Activated naive CD4-positive, alpha-beta T cell treated with anti-CD3 and anti-CD28 coated beads, Interleukin-2, amount 50 U/mL, for 24 hours (primary cell): Measurements from ENCODE around the gene SRC.

Source experiments
- H3K27ac Mint-ChIP-seq: one replicate; pipeline ENCODE4 v1.8.0; 2021; ENCODE audit warnings: mild to moderate bottlenecking, mixed read lengths
- H3K27me3 Mint-ChIP-seq: one replicate; pipeline ENCODE4 v1.8.0; 2021; ENCODE audit warnings: mixed read lengths
- H3K36me3 Mint-ChIP-seq: one replicate; pipeline ENCODE4 v1.8.0; 2021; ENCODE audit warnings: mixed read lengths
- H3K4me1 Mint-ChIP-seq: one replicate; pipeline ENCODE4 v1.8.0; 2021; ENCODE audit warnings: mixed read lengths
- H3K4me3 Mint-ChIP-seq: one replicate; pipeline ENCODE4 v1.8.0; 2021; ENCODE audit warnings: mild to moderate bottlenecking, mixed read lengths
- H3K9me3 Mint-ChIP-seq: one replicate; pipeline ENCODE4 v1.8.0; 2021; ENCODE audit warnings: mixed read lengths

The SRC gene

GRCh38 chr20:37386505-37387251 is 40.7 kb downstream of the SRC start:
- no peaks in the 10 kb centered on the region for H3K36me3 Mint-ChIP-seq
- H3K4me1 Mint-ChIP-seq, result peaks cover 6% of the 10 kb centered on the region
- no peak overlapping the region for H3K27ac Mint-ChIP-seq
- no peak overlapping the region for H3K4me3 Mint-ChIP-seq
- H3K27me3 Mint-ChIP-seq, result no peaks in the 10 kb centered on the region
- no peaks in the 10 kb centered on the region for H3K9me3 Mint-ChIP-seq

- Mint-ChIP-seq H3K4me3 (no peak overlapping the region), H3K36me3 (no peaks in the 10 kb centered on the region), H3K9me3 (no peaks in the 10 kb centered on the region), H3K27me3 (no peaks in the 10 kb centered on the region), H3K27ac (no peak overlapping the region), H3K4me1 (peaks cover 6% of the 10 kb centered on the region)
Observed at GRCh38 chr20:37387519-37388269, 41.8 kb downstream of the SRC start.

GRCh38 chr20:37388831-37389230 is 42.9 kb downstream of the SRC start:
- Mint-ChIP-seq H3K27me3 (no peaks in the 10 kb centered on the region), H3K27ac (no peak overlapping the region), H3K4me1 (peaks cover 6% of the 10 kb centered on the region), H3K36me3 (no peaks in the 10 kb centered on the region), H3K9me3 (no peaks in the 10 kb centered on the region), H3K4me3 (no peak overlapping the region)

GRCh38 chr20:37389241-37389747 is 43.4 kb downstream of the SRC start:
- no peaks in the 10 kb centered on the region for H3K9me3 Mint-ChIP-seq

GRCh38 chr20:37389844-37390275 is 43.9 kb downstream of the SRC start:
- peaks cover 3% of the 10 kb centered on the region for H3K4me1 Mint-ChIP-seq
- H3K27ac Mint-ChIP-seq, result no peak overlapping the region
- H3K27me3 Mint-ChIP-seq, result no peaks in the 10 kb centered on the region
- H3K9me3 Mint-ChIP-seq, result no peaks in the 10 kb centered on the region
- no peak overlapping the region for H3K4me3 Mint-ChIP-seq
- no peaks in the 10 kb centered on the region for H3K36me3 Mint-ChIP-seq

More at GRCh38 chr20:37389241-37389747, 43.4 kb downstream of the SRC start:
- H3K27ac Mint-ChIP-seq, result no peak overlapping the region
- H3K27me3 Mint-ChIP-seq, result no peaks in the 10 kb centered on the region
- H3K4me1 Mint-ChIP-seq, result peaks cover 6% of the 10 kb centered on the region
- H3K4me3 Mint-ChIP-seq, result no peak overlapping the region
- no peaks in the 10 kb centered on the region for H3K36me3 Mint-ChIP-seq

- Mint-ChIP-seq H3K4me1 (no peaks in the 10 kb centered on the region), H3K27ac (no peak overlapping the region), H3K36me3 (no peaks in the 10 kb centered on the region), H3K4me3 (no peak overlapping the region), H3K27me3 (no peaks in the 10 kb centered on the region), H3K9me3 (no peaks in the 10 kb centered on the region)
Observed at GRCh38 chr20:37390503-37390890, 44.6 kb downstream of the SRC start.

GRCh38 chr20:37390891-37391525 is 45.1 kb downstream of the SRC start:
- H3K36me3 Mint-ChIP-seq, result no peaks in the 10 kb centered on the region
- no peak overlapping the region for H3K27ac Mint-ChIP-seq
- no peaks in the 10 kb centered on the region for H3K9me3 Mint-ChIP-seq
- H3K4me3 Mint-ChIP-seq, result no peak overlapping the region
- H3K4me1 Mint-ChIP-seq, result no peaks in the 10 kb centered on the region
- no peaks in the 10 kb centered on the region for H3K27me3 Mint-ChIP-seq

GRCh38 chr20:37392441-37393195 is 46.7 kb downstream of the SRC start:
- Mint-ChIP-seq H3K4me1 (no peaks in the 10 kb centered on the region), H3K27ac (no peak overlapping the region), H3K9me3 (no peaks in the 10 kb centered on the region), H3K4me3 (no peak overlapping the region), H3K27me3 (no peaks in the 10 kb centered on the region), H3K36me3 (no peaks in the 10 kb centered on the region)

- Mint-ChIP-seq H3K36me3 (no peaks in the 10 kb centered on the region), H3K27ac (no peak overlapping the region), H3K4me1 (no peaks in the 10 kb centered on the region), H3K9me3 (no peaks in the 10 kb centered on the region), H3K4me3 (no peak overlapping the region), H3K27me3 (no peaks in the 10 kb centered on the region)
Observed at GRCh38 chr20:37393196-37393862, 47.4 kb downstream of the SRC start.

- no peaks in the 10 kb centered on the region for H3K36me3 Mint-ChIP-seq
- H3K9me3 Mint-ChIP-seq, result no peaks in the 10 kb centered on the region
- no peak overlapping the region for H3K4me3 Mint-ChIP-seq
- no peaks in the 10 kb centered on the region for H3K27me3 Mint-ChIP-seq
- H3K27ac Mint-ChIP-seq, result no peak overlapping the region
- no peaks in the 10 kb centered on the region for H3K4me1 Mint-ChIP-seq
Observed at GRCh38 chr20:37393863-37394542, 48.1 kb downstream of the SRC start.

GRCh38 chr20:37394543-37395409 is 48.8 kb downstream of the SRC start:
- no peak overlapping the region for H3K27ac Mint-ChIP-seq
- no peaks in the 10 kb centered on the region for H3K4me1 Mint-ChIP-seq
- no peak overlapping the region for H3K4me3 Mint-ChIP-seq
- no peaks in the 10 kb centered on the region for H3K27me3 Mint-ChIP-seq
- H3K9me3 Mint-ChIP-seq, result no peaks in the 10 kb centered on the region
- no peaks in the 10 kb centered on the region for H3K36me3 Mint-ChIP-seq

GRCh38 chr20:37395410-37395797 is 49.5 kb downstream of the SRC start:
- H3K27ac Mint-ChIP-seq, result no peak overlapping the region
- no peaks in the 10 kb centered on the region for H3K4me1 Mint-ChIP-seq
- no peak overlapping the region for H3K4me3 Mint-ChIP-seq
- H3K9me3 Mint-ChIP-seq, result no peaks in the 10 kb centered on the region
- no peaks in the 10 kb centered on the region for H3K27me3 Mint-ChIP-seq
- no peaks in the 10 kb centered on the region for H3K36me3 Mint-ChIP-seq

GRCh38 chr20:37395921-37396415 is 50.0 kb downstream of the SRC start:
- no peaks in the 10 kb centered on the region for H3K9me3 Mint-ChIP-seq
- no peak overlapping the region for H3K27ac Mint-ChIP-seq
- no peaks in the 10 kb centered on the region for H3K4me1 Mint-ChIP-seq
- no peaks in the 10 kb centered on the region for H3K27me3 Mint-ChIP-seq
- no peak overlapping the region for H3K4me3 Mint-ChIP-seq
- no peaks in the 10 kb centered on the region for H3K36me3 Mint-ChIP-seq
